GM12872 (cell line): Measurements from ENCODE around the gene SPTBN1.

Experiments
- CTCF ChIP-seq: IDR thresholded peaks from 3 replicates; pipeline ENCODE4 v1.5.1; 2011; ENCODE audit warnings: low read depth, mild to moderate bottlenecking, low read length, moderate library complexity; ENCODE audit not compliant: insufficient read depth

SPTBN1 gene

GRCh38 chr2:54630858-54631497 lies 174.9 kb downstream of the SPTBN1 start:
- TF ChIP-seq CTCF = no peak

GRCh38 chr2:54631755-54632154 lies 175.6 kb downstream of the SPTBN1 start:
- no peak for TF ChIP-seq CTCF

- no peak for TF ChIP-seq CTCF
These were observed 176.9 kb downstream of the SPTBN1 start for GRCh38 chr2:54632733-54633692.

- TF ChIP-seq CTCF = no peak
These were observed 177.9 kb downstream of the SPTBN1 start for GRCh38 chr2:54634021-54634420.

- no peak for TF ChIP-seq CTCF
These were observed 178.7 kb downstream of the SPTBN1 start for GRCh38 chr2:54634564-54635511.

- no peak for TF ChIP-seq CTCF
These were observed 179.5 kb downstream of the SPTBN1 start for GRCh38 chr2:54635554-54636152.
